Adrenal gland (tissue), 12 donors: Measurements from ENCODE around the gene ATP5IF1. TPM values are rescaled to one million over a fixed set of nuclear protein-coding genes. Genes with fewer than 3 reads are reported as not detected.

ENCODE experiments used
- DNase-seq, 7 donors: peaks; one replicate each; pipeline ENCODE4 v3.0.0-alpha.2; 2019 to 2020
- H3K27ac ChIP-seq, 5 donors: fragments of 200-600 bp; sonication (generic) in 4 of 5; 1 replicate in 3 of 5; 2 replicates in 2 of 5; pipeline versions ENCODE4 v1.5.1 to v1.8.0; 2016 to 2020; ENCODE audit warnings: mild to moderate bottlenecking in 1 of 5
- H3K27me3 ChIP-seq: fragments of 200-600 bp; 2 replicates; pipeline ENCODE4 v1.8.0; 2021
- H3K36me3 ChIP-seq, 2 donors: fragments of 200-600 bp; replicated peaks in 1 of 2; 1 replicate in 1 of 2; 2 replicates in 1 of 2; pipeline versions ENCODE4 v1.5.1 to v1.8.0; 2018 to 2022
- H3K4me1 ChIP-seq, 2 donors: fragments of 200-600 bp; replicated peaks in 1 of 2; 1 replicate in 1 of 2; 2 replicates in 1 of 2; pipeline versions ENCODE4 v1.5.1 to v1.8.0; 2018 to 2021
- H3K4me3 ChIP-seq, 4 donors: fragments of 200-600 bp; sonication (generic) in 3 of 4; one replicate each; pipeline ENCODE4 v1.5.1; 2016 to 2018
- H3K9me3 ChIP-seq, 3 donors: fragments of 200-600 bp; sonication (generic) in 1 of 3; replicated peaks in 1 of 3; 1 replicate in 2 of 3; 2 replicates in 1 of 3; pipeline versions ENCODE4 v1.5.1 to v1.8.0; 2016 to 2021
- CTCF ChIP-seq, 6 experiments: fragments of 450-650 bp in 4 of 6; fragments of 200-600 bp in 2 of 6; sonication (generic) in 1 of 6; IDR thresholded peaks; 1 replicate in 5 of 6; 2 replicates in 1 of 6; pipeline versions ENCODE4 v1.5.1 to v1.8.0; 2016 to 2021; ENCODE audit warnings: antibody characterized with exemption in 6 of 6, mild to moderate bottlenecking in 2 of 6, moderate library complexity in 1 of 6
- POLR2A ChIP-seq, 2 donors: fragments of 450-650 bp; IDR thresholded peaks; one replicate each; pipeline ENCODE4 v1.6.1; 2017; ENCODE audit warnings: antibody characterized with exemption in 2 of 2, mild to moderate bottlenecking in 2 of 2, moderate library complexity in 1 of 2
- WGBS, 4 donors: extraction: QIAGEN DNeasy Blood & Tissue Kit in 2 of 4; methylation state at CpG; one replicate each; pipeline versions ENCODE4 v1.1.5 to v1.1.7; 2013 to 2017; 5-methylcytosine and 5-hydroxymethylcytosine counted together
- intact Hi-C, 2 donors: fragments of 100-400 bp; cut with DNase I; formaldehyde crosslinking; loops; one replicate each; pipeline versions ENCODE4 v1.14.1 to v1.15.0; 2022 to 2023
- polyA plus RNA-seq, 3 donors: library from polyadenylated mRNA; stranded (reverse); fragments of 200-250 nt in 2 of 3; fragments of 350-450 nt in 1 of 3; fragmentation: Illumina TruSeq in 1 of 3; extraction: RNeasy Lipid Tissue Mini Kit (QIAGEN cat#74804) in 1 of 3; gene quantifications; one replicate each; pipeline ENCODE4 v1.2.3, GENCODE V29; 2013 to 2014
- total RNA-seq, 9 donors: library from RNA; depleted of rRNA in 4 of 9; stranded (reverse); fragments of >200 nt in 4 of 9; fragments of 120-200 nt in 1 of 9; fragmentation: NEBNext Ultra II Directional in 1 of 9; extraction: Animal tissue kit (Norgen Biotek cat#: 25700) in 1 of 9; gene quantifications; one replicate each; pipeline versions ENCODE4 v1.1.0 to v1.2.4, GENCODE V29; 2013 to 2023
- donor health status: healthy with polysubstance abuse.
- donor health status: Bipolar disorder and iron deficiency.
- donor health status: DM: yes; HTN: yes; CAD: no.
- donor health status: DM: no; HTN: no; CAD: no.
- donor health status: DM: no; HTN: no; CAD: no.
- donor health status: DM: yes; HTN: yes; CAD: no.

Gene ATP5IF1
- total and polyA plus RNA-seq, 12 donors = 111 to 967 (median 224) TPM

- Histone ChIP-seq H3K4me1 (peaks cover 14 to 26% of the 10 kb centered on the region in 2 donors), H3K36me3 (no peaks in the 10 kb centered on the region), H3K4me3 (peak overlapping the region in 2 of 4 donors; percentile 70 to 73), H3K9me3 (no peaks in the 10 kb centered on the region), H3K27ac (no peak overlapping the region), H3K27me3 (no peaks in the 10 kb centered on the region)
- 58 to 64% (median 60%) methylated on average over 7 of the region's 7 CpGs for WGBS, 4 donors
- no peak for TF ChIP-seq CTCF (IDR thresholded peaks at IDR 0.05)
- TF ChIP-seq POLR2A (IDR thresholded peaks at IDR 0.05) = no peak
- no peak for DNase-seq
- intact Hi-C loops = loop anchor here (10.0 kb wide), 2 partner anchors 54 to 74 kb away; no protein-coding TSS in a partner anchor
Measured at GRCh38 chr1:28260803-28261174, 24.9 kb downstream of the ATP5IF1 start.

- H3K27ac ChIP-seq = no peak overlapping the region
- no peaks in the 10 kb centered on the region for H3K9me3 ChIP-seq
- 89 to 100% (median 97%) methylated on average over 1 of the region's 1 CpG; no CpG with 5 or more reads in 1 of the 4 donors for WGBS, 4 donors
- TF ChIP-seq CTCF (IDR thresholded peaks at IDR 0.05) (no peak), POLR2A (IDR thresholded peaks at IDR 0.05) (no peak)
- H3K27me3 ChIP-seq = no peaks in the 10 kb centered on the region
- no peak overlapping the region for H3K4me3 ChIP-seq
- intact Hi-C loops = loop anchor here (10.0 kb wide), 2 partner anchors 50 to 70 kb away; no protein-coding TSS in a partner anchor
- H3K36me3 ChIP-seq = no peaks in the 10 kb centered on the region
- DNase-seq = no peak
- peaks cover 14 to 20% of the 10 kb centered on the region in 2 donors for H3K4me1 ChIP-seq
Measured at GRCh38 chr1:28264897-28265296, 29.0 kb downstream of the ATP5IF1 start.

- H3K27ac ChIP-seq = no peak overlapping the region
- H3K9me3 ChIP-seq = no peaks in the 10 kb centered on the region
- 92 to 94% (median 92%) methylated on average over 8 of the region's 8 CpGs for WGBS, 4 donors
- H3K4me1 ChIP-seq = peaks cover 13 to 20% of the 10 kb centered on the region in 2 donors
- TF ChIP-seq POLR2A (IDR thresholded peaks at IDR 0.05) (no peak), CTCF (IDR thresholded peaks at IDR 0.05) (no peak)
- H3K36me3 ChIP-seq = no peaks in the 10 kb centered on the region
- H3K4me3 ChIP-seq = no peak overlapping the region
- DNase-seq = no peak
- no peaks in the 10 kb centered on the region for H3K27me3 ChIP-seq
- intact Hi-C loops = loop anchor here (10.0 kb wide), 2 partner anchors 49 to 69 kb away; no protein-coding TSS in a partner anchor
Measured at GRCh38 chr1:28265577-28265976, 29.7 kb downstream of the ATP5IF1 start.

GRCh38 chr1:28266920-28267322 lies 31.0 kb downstream of the ATP5IF1 start:
- Histone ChIP-seq H3K36me3 (no peaks in the 10 kb centered on the region), H3K9me3 (no peaks in the 10 kb centered on the region), H3K27me3 (no peaks in the 10 kb centered on the region), H3K27ac (no peak overlapping the region), H3K4me3 (no peak overlapping the region), H3K4me1 (peaks cover under 1 to 6% of the 10 kb centered on the region in 2 donors)
- 71 to 81% (median 76%) methylated on average over 5 of the region's 5 CpGs for WGBS, 4 donors
- no peak for DNase-seq
- intact Hi-C loops = loop anchor here (10.0 kb wide), 2 partner anchors 48 to 68 kb away; no protein-coding TSS in a partner anchor
- TF ChIP-seq POLR2A (IDR thresholded peaks at IDR 0.05) (no peak), CTCF (IDR thresholded peaks at IDR 0.05) (no peak)
